Measurements from ENCODE around the gene TBPL2.

Gene TBPL2

DNA sequence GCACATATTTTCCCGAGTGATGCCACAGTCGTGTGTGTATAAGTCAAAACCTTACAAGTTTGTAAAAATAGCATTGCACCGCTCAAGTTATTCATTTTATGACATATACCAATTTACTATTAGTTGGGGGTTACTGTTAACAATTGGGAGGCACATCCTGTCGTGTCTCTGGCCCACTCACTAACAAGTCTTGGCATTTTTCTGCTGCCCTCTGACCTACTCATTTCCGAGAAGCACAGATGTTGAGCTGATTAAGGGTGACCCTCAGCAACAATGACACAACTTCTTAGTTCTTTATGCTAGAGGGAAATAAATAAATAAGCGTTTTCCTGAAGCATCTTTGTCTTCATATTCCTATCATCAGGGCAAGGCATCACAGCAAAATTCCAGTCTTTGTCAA, 22.0 kb downstream of the TBPL2 start:
- no peak for DNase-seq (ENCODE audit: low read depth in 1 of 2, low spot score in 1 of 2)
- no peak overlapping the region for H3K27ac ChIP-seq (replicated peaks)
- no peak overlapping the region for H3K4me3 ChIP-seq (replicated peaks; ENCODE audit: insufficient read depth, low read length)
- TF ChIP-seq SPI1 (IDR thresholded peaks at IDR 0.05; ENCODE audit: borderline replicate concordance, low read depth) (no peak), GABPA (IDR thresholded peaks at IDR 0.05; ENCODE audit: low read depth) (no peak), POLR2AphosphoS5 (IDR thresholded peaks at IDR 0.05; ENCODE audit: low read depth) (no peak)
- TF ChIP-seq, protein P1, sequence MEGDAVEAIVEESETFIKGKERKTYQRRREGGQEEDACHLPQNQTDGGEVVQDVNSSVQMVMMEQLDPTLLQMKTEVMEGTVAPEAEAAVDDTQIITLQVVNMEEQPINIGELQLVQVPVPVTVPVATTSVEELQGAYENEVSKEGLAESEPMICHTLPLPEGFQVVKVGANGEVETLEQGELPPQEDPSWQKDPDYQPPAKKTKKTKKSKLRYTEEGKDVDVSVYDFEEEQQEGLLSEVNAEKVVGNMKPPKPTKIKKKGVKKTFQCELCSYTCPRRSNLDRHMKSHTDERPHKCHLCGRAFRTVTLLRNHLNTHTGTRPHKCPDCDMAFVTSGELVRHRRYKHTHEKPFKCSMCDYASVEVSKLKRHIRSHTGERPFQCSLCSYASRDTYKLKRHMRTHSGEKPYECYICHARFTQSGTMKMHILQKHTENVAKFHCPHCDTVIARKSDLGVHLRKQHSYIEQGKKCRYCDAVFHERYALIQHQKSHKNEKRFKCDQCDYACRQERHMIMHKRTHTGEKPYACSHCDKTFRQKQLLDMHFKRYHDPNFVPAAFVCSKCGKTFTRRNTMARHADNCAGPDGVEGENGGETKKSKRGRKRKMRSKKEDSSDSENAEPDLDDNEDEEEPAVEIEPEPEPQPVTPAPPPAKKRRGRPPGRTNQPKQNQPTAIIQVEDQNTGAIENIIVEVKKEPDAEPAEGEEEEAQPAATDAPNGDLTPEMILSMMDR (IDR thresholded peaks at IDR 0.05; ENCODE audit: insufficient read depth, low read length), result no peak
- TF ChIP-seq, protein P2, sequence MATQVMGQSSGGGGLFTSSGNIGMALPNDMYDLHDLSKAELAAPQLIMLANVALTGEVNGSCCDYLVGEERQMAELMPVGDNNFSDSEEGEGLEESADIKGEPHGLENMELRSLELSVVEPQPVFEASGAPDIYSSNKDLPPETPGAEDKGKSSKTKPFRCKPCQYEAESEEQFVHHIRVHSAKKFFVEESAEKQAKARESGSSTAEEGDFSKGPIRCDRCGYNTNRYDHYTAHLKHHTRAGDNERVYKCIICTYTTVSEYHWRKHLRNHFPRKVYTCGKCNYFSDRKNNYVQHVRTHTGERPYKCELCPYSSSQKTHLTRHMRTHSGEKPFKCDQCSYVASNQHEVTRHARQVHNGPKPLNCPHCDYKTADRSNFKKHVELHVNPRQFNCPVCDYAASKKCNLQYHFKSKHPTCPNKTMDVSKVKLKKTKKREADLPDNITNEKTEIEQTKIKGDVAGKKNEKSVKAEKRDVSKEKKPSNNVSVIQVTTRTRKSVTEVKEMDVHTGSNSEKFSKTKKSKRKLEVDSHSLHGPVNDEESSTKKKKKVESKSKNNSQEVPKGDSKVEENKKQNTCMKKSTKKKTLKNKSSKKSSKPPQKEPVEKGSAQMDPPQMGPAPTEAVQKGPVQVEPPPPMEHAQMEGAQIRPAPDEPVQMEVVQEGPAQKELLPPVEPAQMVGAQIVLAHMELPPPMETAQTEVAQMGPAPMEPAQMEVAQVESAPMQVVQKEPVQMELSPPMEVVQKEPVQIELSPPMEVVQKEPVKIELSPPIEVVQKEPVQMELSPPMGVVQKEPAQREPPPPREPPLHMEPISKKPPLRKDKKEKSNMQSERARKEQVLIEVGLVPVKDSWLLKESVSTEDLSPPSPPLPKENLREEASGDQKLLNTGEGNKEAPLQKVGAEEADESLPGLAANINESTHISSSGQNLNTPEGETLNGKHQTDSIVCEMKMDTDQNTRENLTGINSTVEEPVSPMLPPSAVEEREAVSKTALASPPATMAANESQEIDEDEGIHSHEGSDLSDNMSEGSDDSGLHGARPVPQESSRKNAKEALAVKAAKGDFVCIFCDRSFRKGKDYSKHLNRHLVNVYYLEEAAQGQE (IDR thresholded peaks at IDR 0.05; ENCODE audit: insufficient replicate concordance, low read depth), result no peak
- no peaks in the 10 kb centered on the region for H3K27me3 ChIP-seq (ENCODE audit: insufficient read depth, poor library complexity, severe bottlenecking)

DNA sequence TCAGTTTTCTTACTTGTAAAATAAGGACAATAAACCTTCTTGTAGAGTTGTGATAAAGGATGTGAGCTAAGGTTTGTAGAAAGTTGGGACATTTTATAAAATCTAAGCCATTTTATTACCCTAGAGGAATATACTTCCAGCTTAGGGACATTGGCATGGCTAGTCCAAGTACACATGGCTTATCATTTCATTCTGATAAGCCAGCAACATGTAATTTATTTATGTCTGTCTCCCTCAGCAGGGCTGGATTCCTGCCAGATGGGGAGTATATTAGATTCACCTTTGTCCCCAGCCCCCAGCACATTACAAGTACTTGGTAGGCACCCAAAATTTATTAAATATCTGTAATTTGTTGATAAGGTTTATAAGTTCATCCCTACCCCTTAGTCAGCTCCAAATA, 22.5 kb downstream of the TBPL2 start:
- DNase-seq (ENCODE audit: low read depth in 1 of 2, low spot score in 1 of 2), result no peak
- TF ChIP-seq, protein P2 (IDR thresholded peaks at IDR 0.05; ENCODE audit: insufficient replicate concordance, low read depth), result no peak
- TF ChIP-seq GABPA (IDR thresholded peaks at IDR 0.05; ENCODE audit: low read depth) (no peak), POLR2AphosphoS5 (IDR thresholded peaks at IDR 0.05; ENCODE audit: low read depth) (no peak), SPI1 (IDR thresholded peaks at IDR 0.05; ENCODE audit: borderline replicate concordance, low read depth) (no peak)
- TF ChIP-seq, protein P1 (IDR thresholded peaks at IDR 0.05; ENCODE audit: insufficient read depth, low read length), result no peak
- no peaks in the 10 kb centered on the region for H3K27me3 ChIP-seq (ENCODE audit: insufficient read depth, poor library complexity, severe bottlenecking)
- H3K27ac ChIP-seq (replicated peaks), result no peak overlapping the region
- no peak overlapping the region for H3K4me3 ChIP-seq (replicated peaks; ENCODE audit: insufficient read depth, low read length)

DNA sequence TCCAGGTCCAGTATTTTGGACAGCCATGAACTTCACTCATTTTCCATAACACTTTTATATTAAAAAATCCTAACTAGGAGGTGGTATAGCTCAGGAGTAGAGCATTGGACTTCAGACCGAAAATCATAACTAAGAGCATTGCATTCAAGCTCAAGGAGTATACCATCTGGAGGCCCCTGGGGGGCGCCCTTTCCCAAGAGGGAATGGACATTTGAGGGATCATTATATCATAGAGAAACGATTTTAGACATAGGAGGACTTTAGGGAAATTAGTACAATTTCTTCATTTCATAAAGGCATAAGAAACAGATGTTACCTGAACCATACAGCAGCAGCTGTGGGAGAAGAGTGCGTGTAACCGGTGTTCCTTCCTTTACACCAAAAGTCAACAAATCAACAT, 23.6 kb downstream of the TBPL2 start:
- TF ChIP-seq POLR2AphosphoS5 (IDR thresholded peaks at IDR 0.05; ENCODE audit: low read depth), result no peak
- TF ChIP-seq GABPA (IDR thresholded peaks at IDR 0.05; ENCODE audit: low read depth), result no peak
- TF ChIP-seq, protein P1 (IDR thresholded peaks at IDR 0.05; ENCODE audit: insufficient read depth, low read length), result peak; percentile 18
- TF ChIP-seq, protein P2 (IDR thresholded peaks at IDR 0.05; ENCODE audit: insufficient replicate concordance, low read depth), result no peak
- no peak overlapping the region for H3K4me3 ChIP-seq (replicated peaks; ENCODE audit: insufficient read depth, low read length)
- peak in 1 of 2 experiments; percentile 18 for DNase-seq (ENCODE audit: low read depth in 1 of 2, low spot score in 1 of 2)
- H3K27ac ChIP-seq (replicated peaks), result no peak overlapping the region
- H3K27me3 ChIP-seq (ENCODE audit: insufficient read depth, poor library complexity, severe bottlenecking), result no peaks in the 10 kb centered on the region
